ENCODE results near the gene GTF3C4. TPM values are rescaled to one million over a fixed set of nuclear protein-coding genes. Genes with fewer than 3 reads are reported as not detected.

The GTF3C4 gene
- polyA plus RNA-seq (ENCODE audit: insufficient read depth in 1 of 5, insufficient read length in 5 of 5, low replicate concordance in 1 of 5): 10 to 100 TPM; 17.0 to 25.1 (median 23.2) TPM
- long read RNA-seq, donor 1, full-length matches to known transcripts: 2 of 8 reads
- long read RNA-seq, donor 1, partial matches to known transcripts: 6 of 8 reads
- long read RNA-seq, donor 1, other reads (novel, unspliced or antisense): 0 of 8 reads
- long read RNA-seq, donor 2, full-length matches to known transcripts: 2 of 2 reads
- long read RNA-seq, donor 2, partial matches to known transcripts: 0 of 2 reads
- long read RNA-seq, donor 2, other reads (novel, unspliced or antisense): 0 of 2 reads
- long read RNA-seq, donor 3, full-length matches to known transcripts: 4 of 4 reads
- long read RNA-seq, donor 3, partial matches to known transcripts: 0 of 4 reads
- long read RNA-seq, donor 3, other reads (novel, unspliced or antisense): 0 of 4 reads
- long read RNA-seq, donor 4, full-length matches to known transcripts: 5 of 16 reads
- long read RNA-seq, donor 4, partial matches to known transcripts: 11 of 16 reads
- long read RNA-seq, donor 4, other reads (novel, unspliced or antisense): 0 of 16 reads
- long read RNA-seq, donor 5, full-length matches to known transcripts: 2 of 31 reads
- long read RNA-seq, donor 5, partial matches to known transcripts: 29 of 31 reads
- long read RNA-seq, donor 5, other reads (novel, unspliced or antisense): 0 of 31 reads
- long read RNA-seq, donor 6, full-length matches to known transcripts: 5 of 15 reads
- long read RNA-seq, donor 6, partial matches to known transcripts: 10 of 15 reads
- long read RNA-seq, donor 6, other reads (novel, unspliced or antisense): 0 of 15 reads
- long read RNA-seq, donor 7, full-length matches to known transcripts: 9 of 9 reads
- long read RNA-seq, donor 7, partial matches to known transcripts: 0 of 9 reads
- long read RNA-seq, donor 7, other reads (novel, unspliced or antisense): 0 of 9 reads
- long read RNA-seq, donor 8: 0 reads

GRCh38 chr9:132670457-132671391 lies at the start of gene GTF3C4:
Gene GTF3C4 (plus strand): TSS chr9:132670464. CDS start chr9:132670599, 135 bp downstream.
- no peak for DNase-seq

GRCh38 chr9:132622159-132622558 lies 48.1 kb upstream of the GTF3C4 start:
- peak in 1 of 2 donors; percentile 24 for DNase-seq

GRCh38 chr9:132626285-132626684 lies 44.0 kb upstream of the GTF3C4 start:
- no peak for DNase-seq

- no peak for DNase-seq
These were observed 43.2 kb upstream of the GTF3C4 start for GRCh38 chr9:132627106-132627505.

- DNase-seq: no peak
These were observed 42.7 kb upstream of the GTF3C4 start for GRCh38 chr9:132627594-132627993.

GRCh38 chr9:132628746-132629145 lies 41.5 kb upstream of the GTF3C4 start:
- no peak for DNase-seq

- no peak for DNase-seq
These were observed 40.1 kb upstream of the GTF3C4 start for GRCh38 chr9:132630116-132630515.

- no peak for DNase-seq
These were observed 39.5 kb upstream of the GTF3C4 start for GRCh38 chr9:132630811-132631210.

GRCh38 chr9:132631280-132631679 lies 39.0 kb upstream of the GTF3C4 start:
- DNase-seq: no peak

- DNase-seq: no peak
These were observed 38.6 kb upstream of the GTF3C4 start for GRCh38 chr9:132631685-132632084.

- DNase-seq: no peak
These were observed 37.7 kb upstream of the GTF3C4 start for GRCh38 chr9:132632413-132633129.

- no peak for DNase-seq
These were observed 35.9 kb upstream of the GTF3C4 start for GRCh38 chr9:132634327-132634726.

- DNase-seq: no peak
These were observed 32.9 kb upstream of the GTF3C4 start for GRCh38 chr9:132637351-132637750.

- no peak for DNase-seq
These were observed 32.5 kb upstream of the GTF3C4 start for GRCh38 chr9:132637801-132638200.

- DNase-seq: no peak
These were observed 32.0 kb upstream of the GTF3C4 start for GRCh38 chr9:132638240-132638639.

- no peak for DNase-seq
These were observed 30.9 kb upstream of the GTF3C4 start for GRCh38 chr9:132639322-132639721.

- no peak for DNase-seq
These were observed 29.0 kb upstream of the GTF3C4 start for GRCh38 chr9:132641216-132641615.

- DNase-seq: no peak
These were observed 26.0 kb upstream of the GTF3C4 start for GRCh38 chr9:132644251-132644650.

GRCh38 chr9:132645306-132645705 lies 25.0 kb upstream of the GTF3C4 start:
- no peak for DNase-seq

- DNase-seq: no peak
These were observed 24.6 kb upstream of the GTF3C4 start for GRCh38 chr9:132645711-132646110.

- no peak for DNase-seq
These were observed 23.5 kb upstream of the GTF3C4 start for GRCh38 chr9:132646726-132647125.
